Right renal pelvis (tissue), 4 donors: ENCODE results near the gene GPR37L1. TPM values are rescaled to one million over a fixed set of nuclear protein-coding genes. Genes with fewer than 3 reads are reported as not detected.
"Not testable (repeated sequence)": the region's sequence is repeated elsewhere in the genome, so short reads cannot be mapped to it uniquely, and the experiment has no call there.

Experiments
- DNase-seq, 4 donors: peaks; one replicate each; pipeline ENCODE4 v3.0.0-alpha.2; 2013; ENCODE audit warnings: low read depth in 4 of 4, low spot score in 3 of 4, missing footprints in 1 of 4
- polyA plus RNA-seq, 4 donors: library from polyadenylated mRNA; unstranded; fragments of 120-200 nt; gene quantifications; one replicate each; pipeline ENCODE4 v1.2.1, GENCODE V29; 2013; ENCODE audit not compliant: insufficient read length in 4 of 4

Gene GPR37L1
- polyA plus RNA-seq, 4 donors = 0.04 to 0.13 (median 0.04) TPM

GRCh38 chr1:202133001-202133400 is 10.3 kb downstream of the GPR37L1 start:
- DNase-seq = no peak

- DNase-seq = no peak
Measured at GRCh38 chr1:202133496-202133895, 10.8 kb downstream of the GPR37L1 start.

GRCh38 chr1:202133989-202134388 is 11.3 kb downstream of the GPR37L1 start:
- DNase-seq = no peak

- DNase-seq = no peak
Measured at GRCh38 chr1:202134645-202135172, 12.0 kb downstream of the GPR37L1 start.

- no peak for DNase-seq
Measured at GRCh38 chr1:202135221-202135721, 12.6 kb downstream of the GPR37L1 start.

GRCh38 chr1:202140833-202141232 is 18.1 kb downstream of the GPR37L1 start:
- no peak for DNase-seq

- not testable (repeated sequence) for DNase-seq
Measured at GRCh38 chr1:202141468-202141867, 18.8 kb downstream of the GPR37L1 start.

GRCh38 chr1:202143011-202143767 is 20.5 kb downstream of the GPR37L1 start:
- DNase-seq = no peak

- DNase-seq = no peak
Measured at GRCh38 chr1:202143768-202144401, 21.2 kb downstream of the GPR37L1 start.

GRCh38 chr1:202144402-202145067 is 21.8 kb downstream of the GPR37L1 start, which contains the start of gene ARL8A:
Gene ARL8A, minus strand, starts transcription at chr1:202144737. Its CDS starts 165 bp downstream, at chr1:202144572.
- no peak for DNase-seq

- no peak for DNase-seq
Measured at GRCh38 chr1:202145068-202145743, 22.5 kb downstream of the GPR37L1 start.

GRCh38 chr1:202145744-202146140 is 23.0 kb downstream of the GPR37L1 start:
- DNase-seq = not testable (repeated sequence)

GRCh38 chr1:202146279-202146678 is 23.6 kb downstream of the GPR37L1 start:
- DNase-seq = no peak

- no peak for DNase-seq
Measured at GRCh38 chr1:202146993-202147392, 24.3 kb downstream of the GPR37L1 start.

GRCh38 chr1:202148391-202148790 is 25.7 kb downstream of the GPR37L1 start:
- no peak for DNase-seq

GRCh38 chr1:202149566-202149965 is 26.8 kb downstream of the GPR37L1 start:
- DNase-seq = no peak

GRCh38 chr1:202150187-202150586 is 27.5 kb downstream of the GPR37L1 start:
- DNase-seq = no peak

GRCh38 chr1:202150602-202151001 is 27.9 kb downstream of the GPR37L1 start:
- DNase-seq = no peak

GRCh38 chr1:202151045-202151444 is 28.3 kb downstream of the GPR37L1 start:
- no peak for DNase-seq

- no peak for DNase-seq
Measured at GRCh38 chr1:202152399-202152798, 29.7 kb downstream of the GPR37L1 start.
